ENCODE data around the gene EMP3. TPM values are rescaled to one million over a fixed set of nuclear protein-coding genes. Genes with fewer than 3 reads are reported as not detected.

Gene EMP3
- total RNA-seq, 1 donor from 2014 or later = 32.1 TPM

DNA sequence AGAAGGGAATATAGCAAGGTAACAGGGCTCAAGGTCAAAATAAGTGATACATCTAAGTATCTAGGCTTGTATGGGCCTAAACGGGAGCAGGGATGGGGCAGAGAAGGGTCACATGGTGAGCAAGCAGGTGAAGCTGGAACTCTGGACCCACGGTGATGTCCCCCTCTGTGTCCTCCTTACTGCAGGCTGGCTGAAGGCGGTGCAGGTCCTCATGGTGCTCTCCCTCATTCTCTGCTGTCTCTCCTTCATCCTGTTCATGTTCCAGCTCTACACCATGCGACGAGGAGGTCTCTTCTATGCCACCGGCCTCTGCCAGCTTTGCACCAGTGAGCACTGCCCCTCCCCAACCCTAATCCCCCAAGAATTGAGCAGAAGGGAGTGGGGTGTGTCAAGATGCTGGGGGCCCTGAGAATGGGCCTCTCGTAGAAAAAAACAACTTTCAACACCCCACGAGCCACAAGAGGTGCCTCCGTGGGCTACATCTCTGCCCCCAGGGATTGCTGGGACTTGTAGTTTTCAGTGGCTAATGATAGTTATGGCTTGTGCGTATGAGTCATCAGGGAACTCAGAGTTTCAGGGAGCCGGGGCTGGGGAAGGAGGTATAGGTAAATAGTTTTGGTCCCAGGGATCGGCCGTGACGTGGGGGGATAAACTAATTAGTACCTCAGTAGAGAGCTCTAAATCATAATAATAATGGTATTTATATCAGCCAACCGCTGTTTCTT is 4.0 kb downstream of the EMP3 start:
- TF ChIP-seq CTCF (IDR thresholded peaks at IDR 0.05; ENCODE audit: borderline replicate concordance) = no peak
- H3K4me3 ChIP-seq = peak overlapping the region; percentile 69
- intact Hi-C loops (cut with micrococcal nuclease) = no loop called here
- no peaks in the 10 kb centered on the region for H3K27me3 ChIP-seq (ENCODE audit: low read depth)
- peak overlapping the region; percentile 87 for H3K27ac ChIP-seq (replicated peaks)
- H3K4me1 ChIP-seq = peaks cover 79% of the 10 kb centered on the region
- DNase-seq = no peak
- peaks cover 4% of the 10 kb centered on the region for H3K36me3 ChIP-seq
- no peaks in the 10 kb centered on the region for H3K9me3 ChIP-seq (replicated peaks)

DNA sequence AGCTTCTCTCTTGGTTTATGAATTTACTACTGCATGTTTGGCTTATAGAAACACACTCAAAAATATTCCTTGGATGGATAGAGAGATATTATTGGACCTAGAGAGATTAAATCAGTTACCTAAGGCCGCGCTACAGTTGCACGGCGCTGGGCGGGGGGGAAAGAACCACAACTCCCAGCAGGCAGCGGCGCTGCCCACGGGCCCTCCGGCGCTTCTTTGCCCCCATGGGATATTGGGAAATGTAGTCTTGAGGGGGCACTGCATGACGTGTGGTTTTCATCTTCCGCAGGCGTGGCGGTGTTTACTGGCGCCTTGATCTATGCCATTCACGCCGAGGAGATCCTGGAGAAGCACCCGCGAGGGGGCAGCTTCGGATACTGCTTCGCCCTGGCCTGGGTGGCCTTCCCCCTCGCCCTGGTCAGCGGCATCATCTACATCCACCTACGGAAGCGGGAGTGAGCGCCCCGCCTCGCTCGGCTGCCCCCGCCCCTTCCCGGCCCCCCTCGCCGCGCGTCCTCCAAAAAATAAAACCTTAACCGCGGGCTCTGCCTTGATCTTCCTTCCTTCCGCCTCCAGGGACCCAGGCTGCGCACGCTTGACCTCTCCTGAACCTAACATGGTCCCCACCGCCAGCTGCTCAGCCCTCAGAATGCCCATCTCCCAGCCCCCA is 4.8 kb downstream of the EMP3 start:
- Histone ChIP-seq H3K27me3 (ENCODE audit: low read depth) (no peaks in the 10 kb centered on the region), H3K9me3 (replicated peaks) (no peaks in the 10 kb centered on the region), H3K4me3 (peak overlapping the region; percentile 69), H3K4me1 (peaks cover 71% of the 10 kb centered on the region), H3K27ac (replicated peaks) (peak overlapping the region; percentile 87), H3K36me3 (peaks cover 4% of the 10 kb centered on the region)
- DNase-seq = peak; percentile 71
- TF ChIP-seq CTCF (IDR thresholded peaks at IDR 0.05; ENCODE audit: borderline replicate concordance) = no peak
- intact Hi-C loops (cut with micrococcal nuclease) = no loop called here

- TF ChIP-seq CTCF (IDR thresholded peaks at IDR 0.05; ENCODE audit: borderline replicate concordance) = no peak
- H3K27me3 ChIP-seq (ENCODE audit: low read depth) = no peaks in the 10 kb centered on the region
- H3K27ac ChIP-seq (replicated peaks) = peak overlapping the region; percentile 85
- H3K9me3 ChIP-seq (replicated peaks) = no peaks in the 10 kb centered on the region
- peaks cover 50% of the 10 kb centered on the region for H3K4me1 ChIP-seq
- DNase-seq = no peak
- peaks cover 4% of the 10 kb centered on the region for H3K36me3 ChIP-seq
- peak overlapping the region; percentile 64 for H3K4me3 ChIP-seq
- intact Hi-C loops (cut with micrococcal nuclease) = no loop called here
These were observed 7.0 kb downstream of the EMP3 start for GRCh38 chr19:48332351-48332661.

GRCh38 chr19:48332662-48333466 is 7.5 kb downstream of the EMP3 start:
- H3K4me1 ChIP-seq = peaks cover 46% of the 10 kb centered on the region
- peaks cover 4% of the 10 kb centered on the region for H3K36me3 ChIP-seq
- H3K27ac ChIP-seq (replicated peaks) = peak overlapping the region; percentile 85
- no peaks in the 10 kb centered on the region for H3K9me3 ChIP-seq (replicated peaks)
- intact Hi-C loops (cut with micrococcal nuclease) = no loop called here
- peak; percentile 87 for DNase-seq
- no peaks in the 10 kb centered on the region for H3K27me3 ChIP-seq (ENCODE audit: low read depth)
- peak overlapping the region; percentile 64 for H3K4me3 ChIP-seq
- no peak for TF ChIP-seq CTCF (IDR thresholded peaks at IDR 0.05; ENCODE audit: borderline replicate concordance)

DNA sequence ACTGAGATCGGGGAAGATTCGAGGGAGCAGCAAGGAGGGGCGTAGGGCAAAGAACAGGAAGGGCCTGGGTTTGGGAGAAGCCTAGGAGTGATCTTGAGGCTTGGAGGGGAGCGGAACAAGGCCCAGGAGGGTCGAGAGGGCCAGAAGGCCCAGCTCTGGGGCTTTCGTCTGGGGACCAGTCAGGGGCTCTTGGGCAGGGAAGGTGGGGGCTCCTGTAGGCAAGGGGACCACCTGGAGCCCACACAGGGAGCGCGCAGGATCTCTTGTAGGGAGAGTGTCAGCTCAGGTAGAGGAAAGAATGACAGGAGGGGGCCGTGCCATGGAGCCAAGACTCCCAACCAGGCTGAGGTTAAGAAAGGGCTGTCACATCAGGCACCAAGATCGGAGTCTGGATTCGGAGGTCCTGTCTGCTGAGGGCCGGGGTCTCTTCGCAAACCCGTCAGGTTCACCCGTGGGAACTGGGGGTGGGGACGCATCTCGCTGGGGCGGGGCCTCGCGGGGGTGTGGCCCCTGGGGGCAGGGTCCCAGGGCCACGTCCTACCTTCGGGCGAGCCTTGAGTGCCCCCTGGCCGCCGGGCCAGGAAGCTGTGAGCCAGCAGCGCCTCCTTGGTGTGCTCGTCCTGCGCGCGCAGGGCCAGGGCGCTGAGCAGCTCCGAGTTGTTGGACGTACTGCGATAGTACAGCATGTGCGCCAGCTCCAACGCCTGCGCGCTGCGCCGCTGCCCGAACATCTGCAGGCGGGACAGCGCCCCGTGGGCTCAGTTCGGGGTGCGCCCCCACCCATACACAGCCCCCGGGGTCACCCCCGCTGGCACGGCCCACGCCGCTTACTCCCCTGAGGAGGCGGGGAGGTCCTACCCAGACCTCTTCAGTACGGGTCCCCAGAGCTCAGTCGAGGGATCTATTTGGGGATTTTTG is 8.4 kb downstream of the EMP3 start:
- TF ChIP-seq CTCF (IDR thresholded peaks at IDR 0.05; ENCODE audit: borderline replicate concordance) = peak; percentile 88
- no peaks in the 10 kb centered on the region for H3K27me3 ChIP-seq (ENCODE audit: low read depth)
- DNase-seq = peak; percentile 91
- no peaks in the 10 kb centered on the region for H3K9me3 ChIP-seq (replicated peaks)
- peaks cover 4% of the 10 kb centered on the region for H3K36me3 ChIP-seq
- H3K27ac ChIP-seq (replicated peaks) = peak overlapping the region; percentile 85
- peak overlapping the region; percentile 64 for H3K4me3 ChIP-seq
- peaks cover 44% of the 10 kb centered on the region for H3K4me1 ChIP-seq
- intact Hi-C loops (cut with micrococcal nuclease) = no loop called here

Data from left ventricle myocardium inferior (tissue), 1 donor.